Smooth muscle cell (in vitro differentiated cells): Measurements from ENCODE around the gene IGF1R. TPM values are rescaled to one million over a fixed set of nuclear protein-coding genes. Genes with fewer than 3 reads are reported as not detected.

Experiments used
- DNase-seq: peaks from one replicate; lab custom pipeline; 2025; ENCODE audit not compliant: unreplicated experiment; lab: John Stamatoyannopoulos, UW
- H2AFZ ChIP-seq: fragments of 200-600 bp; sonication (generic); 2 replicates; pipeline ENCODE4 v1.6.0; 2016; ENCODE audit warnings: antibody characterized with exemption, low read depth, mild to moderate bottlenecking
- H3F3A ChIP-seq: fragments of 200-600 bp; sonication (generic); 2 replicates; pipeline ENCODE4 v1.6.0; 2017; ENCODE audit warnings: antibody characterized with exemption, low read depth
- H3K27ac ChIP-seq: fragments of 200-600 bp; sonication (generic); 2 replicates; pipeline ENCODE4 v1.5.1; 2016; ENCODE audit warnings: low read depth, mild to moderate bottlenecking
- H3K27me3 ChIP-seq: fragments of 200-600 bp; sonication (generic); 2 replicates; pipeline ENCODE4 v1.6.1; 2016; ENCODE audit warnings: low read depth, mild to moderate bottlenecking
- H3K36me3 ChIP-seq: fragments of 200-600 bp; sonication (generic); 2 replicates; pipeline ENCODE4 v1.5.1; 2016; ENCODE audit warnings: low read depth
- H3K4me1 ChIP-seq: fragments of 200-600 bp; sonication (generic); 2 replicates; pipeline ENCODE4 v1.5.1; 2016; ENCODE audit warnings: low read depth
- H3K4me2 ChIP-seq: fragments of 200-600 bp; sonication (generic); 2 replicates; pipeline ENCODE4 v1.6.0; 2016; ENCODE audit warnings: mild to moderate bottlenecking
- H3K4me3 ChIP-seq: fragments of 200-600 bp; sonication (generic); 2 replicates; pipeline ENCODE4 v1.5.1; 2016; ENCODE audit warnings: mild to moderate bottlenecking
- H3K79me2 ChIP-seq: fragments of 200-600 bp; sonication (generic); 2 replicates; pipeline ENCODE4 v1.6.0; 2016; ENCODE audit warnings: low read depth, mild to moderate bottlenecking
- H3K9ac ChIP-seq: fragments of 200-600 bp; sonication (generic); 2 replicates; pipeline ENCODE4 v1.6.0; 2016; ENCODE audit warnings: low read depth
- H3K9me3 ChIP-seq: fragments of 200-600 bp; sonication (generic); replicated peaks from 2 replicates; pipeline ENCODE4 v1.5.1; 2016; ENCODE audit warnings: low read depth
- H4K20me1 ChIP-seq: fragments of 200-600 bp; sonication (generic); 2 replicates; pipeline ENCODE4 v1.6.0; 2016; ENCODE audit warnings: low read depth
- WGBS: methylation state at CpG from one replicate; pipeline ENCODE4 v1.1.7; 2016; ENCODE audit warnings: low lambda C conversion rate; 5-methylcytosine and 5-hydroxymethylcytosine counted together
- polyA plus RNA-seq: library from polyadenylated mRNA; unstranded; fragments of >200 nt; fragmentation: Nextera tagmentation; extraction: Ambion mirVana; gene quantifications from 2 replicates; pipeline ENCODE4 v1.2.1, GENCODE V29; 2016
- total RNA-seq: library from RNA; depleted of rRNA; stranded (reverse); fragments of >200 nt; gene quantifications from 2 replicates; pipeline ENCODE4 v1.2.3, GENCODE V29; 2014
- TF ChIP-seq, protein P1 (sequence below): fragments of 200-600 bp; sonication (generic); IDR thresholded peaks from 2 replicates; pipeline ENCODE4 v1.5.1; 2017; ENCODE audit warnings: borderline replicate concordance, mild to moderate bottlenecking, antibody characterized with exemption; ENCODE audit not compliant: insufficient read depth, poor library complexity, severe bottlenecking

IGF1R gene
- total and polyA plus RNA-seq, 2 experiments from 2014 or later = 14.0 to 70.2 TPM

DNA sequence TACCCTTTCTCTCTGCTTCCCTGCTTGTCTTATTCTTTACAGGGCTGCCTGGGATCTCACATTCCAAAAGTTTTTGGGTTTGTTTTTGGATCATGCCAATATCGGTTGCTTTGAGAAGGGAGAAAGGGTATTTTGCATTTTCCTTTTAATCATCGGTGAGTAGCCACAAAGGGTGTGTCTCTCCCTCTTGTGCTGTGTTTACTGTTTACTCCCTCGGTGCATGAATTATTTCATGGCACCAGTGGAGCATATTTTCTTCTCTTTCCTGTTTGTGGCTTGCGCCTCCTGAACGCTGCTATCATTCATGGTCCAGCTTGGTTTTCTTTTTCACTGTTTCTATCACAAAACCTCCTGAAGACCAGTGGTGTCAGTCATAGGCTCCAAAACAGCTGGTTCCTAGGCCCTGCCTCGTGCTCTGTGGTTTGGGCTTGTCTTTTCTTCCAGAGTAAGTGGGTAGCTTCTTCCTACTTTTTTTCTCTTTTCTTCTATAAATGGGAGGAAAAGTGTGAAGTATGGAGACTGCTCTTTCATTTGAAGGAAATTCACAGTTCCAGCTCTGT, 54.9 kb downstream of the IGF1R start:
- DNase-seq = no peak
- Histone ChIP-seq H3K79me2 (peaks cover 97% of the 10 kb centered on the region), H3K4me3 (no peak overlapping the region), H3K9ac (no peak overlapping the region), H3K27ac (no peak overlapping the region), H2AFZ (no peak overlapping the region), H4K20me1 (peaks cover 100% of the 10 kb centered on the region), H3K36me3 (no peaks in the 10 kb centered on the region), H3K27me3 (no peaks in the 10 kb centered on the region), H3F3A (no peaks in the 10 kb centered on the region), H3K4me1 (peaks cover 6% of the 10 kb centered on the region), H3K9me3 (no peaks in the 10 kb centered on the region), H3K4me2 (no peak overlapping the region)
- WGBS = 67% methylated on average over 6 of the region's 6 CpGs
- TF ChIP-seq, protein P1, sequence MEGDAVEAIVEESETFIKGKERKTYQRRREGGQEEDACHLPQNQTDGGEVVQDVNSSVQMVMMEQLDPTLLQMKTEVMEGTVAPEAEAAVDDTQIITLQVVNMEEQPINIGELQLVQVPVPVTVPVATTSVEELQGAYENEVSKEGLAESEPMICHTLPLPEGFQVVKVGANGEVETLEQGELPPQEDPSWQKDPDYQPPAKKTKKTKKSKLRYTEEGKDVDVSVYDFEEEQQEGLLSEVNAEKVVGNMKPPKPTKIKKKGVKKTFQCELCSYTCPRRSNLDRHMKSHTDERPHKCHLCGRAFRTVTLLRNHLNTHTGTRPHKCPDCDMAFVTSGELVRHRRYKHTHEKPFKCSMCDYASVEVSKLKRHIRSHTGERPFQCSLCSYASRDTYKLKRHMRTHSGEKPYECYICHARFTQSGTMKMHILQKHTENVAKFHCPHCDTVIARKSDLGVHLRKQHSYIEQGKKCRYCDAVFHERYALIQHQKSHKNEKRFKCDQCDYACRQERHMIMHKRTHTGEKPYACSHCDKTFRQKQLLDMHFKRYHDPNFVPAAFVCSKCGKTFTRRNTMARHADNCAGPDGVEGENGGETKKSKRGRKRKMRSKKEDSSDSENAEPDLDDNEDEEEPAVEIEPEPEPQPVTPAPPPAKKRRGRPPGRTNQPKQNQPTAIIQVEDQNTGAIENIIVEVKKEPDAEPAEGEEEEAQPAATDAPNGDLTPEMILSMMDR = no peak

DNA sequence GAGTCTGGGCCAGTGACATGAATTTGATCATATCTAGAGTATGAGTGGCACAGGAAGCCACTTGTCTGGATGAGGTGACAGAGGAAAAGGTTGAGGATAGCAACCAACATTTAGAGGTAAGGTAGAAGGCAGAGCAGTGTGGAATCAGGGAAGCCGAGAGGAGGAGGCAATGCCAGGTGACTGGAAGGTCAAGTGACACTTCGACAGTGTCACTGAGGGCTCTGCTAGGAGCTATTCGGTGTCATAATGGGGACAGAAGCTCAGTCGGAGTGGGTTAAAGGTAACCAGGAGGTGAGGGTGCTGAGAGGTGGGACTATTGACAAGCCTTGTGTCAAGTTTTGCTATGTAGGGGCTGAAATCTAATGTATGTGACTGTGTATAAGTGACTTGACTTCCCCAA, 56.7 kb downstream of the IGF1R start:
- WGBS = 96% methylated on average over 4 of the region's 4 CpGs
- H4K20me1 ChIP-seq = peaks cover 100% of the 10 kb centered on the region

DNA sequence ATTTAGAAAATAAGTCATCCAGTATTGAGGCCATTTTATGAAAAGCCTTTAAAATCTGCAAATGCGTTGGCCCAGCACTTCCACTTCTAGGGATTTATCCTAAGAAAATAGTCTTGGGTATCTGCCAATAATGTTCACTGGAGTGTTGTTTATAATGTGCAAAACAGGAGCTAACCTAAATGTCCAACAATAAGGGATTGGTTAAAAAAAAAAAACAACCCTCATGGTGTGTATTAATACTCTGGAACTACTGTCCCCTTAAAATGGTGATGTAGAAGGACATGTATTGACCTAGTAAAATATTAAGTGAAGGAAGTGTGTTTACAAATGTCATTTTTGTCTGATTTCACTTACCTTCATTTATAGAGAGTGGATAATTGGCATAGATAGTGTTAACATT, 58.0 kb downstream of the IGF1R start:
- no peak overlapping the region for H3K4me3 ChIP-seq
- WGBS = 81% methylated on average over 1 of the region's 1 CpG
- no peak overlapping the region for H3K9ac ChIP-seq
- TF ChIP-seq, protein P1 = no peak
- H3K4me2 ChIP-seq = no peak overlapping the region
- H3F3A ChIP-seq = no peaks in the 10 kb centered on the region
- no peaks in the 10 kb centered on the region for H3K27me3 ChIP-seq
- H4K20me1 ChIP-seq = peaks cover 96% of the 10 kb centered on the region
- H2AFZ ChIP-seq = no peak overlapping the region
- H3K9me3 ChIP-seq = no peaks in the 10 kb centered on the region
- H3K27ac ChIP-seq = no peak overlapping the region
- peaks cover 6% of the 10 kb centered on the region for H3K4me1 ChIP-seq
- H3K79me2 ChIP-seq = peaks cover 96% of the 10 kb centered on the region
- no peak for DNase-seq
- no peaks in the 10 kb centered on the region for H3K36me3 ChIP-seq

More for the DNA sequence above, 56.7 kb downstream of the IGF1R start:
- H3F3A ChIP-seq = no peaks in the 10 kb centered on the region
- no peak overlapping the region for H3K4me3 ChIP-seq
- H3K9me3 ChIP-seq = no peaks in the 10 kb centered on the region
- no peaks in the 10 kb centered on the region for H3K27me3 ChIP-seq
- no peaks in the 10 kb centered on the region for H3K36me3 ChIP-seq
- no peak overlapping the region for H2AFZ ChIP-seq
- H3K79me2 ChIP-seq = peaks cover 96% of the 10 kb centered on the region
- TF ChIP-seq, protein P1 = no peak
- peaks cover 6% of the 10 kb centered on the region for H3K4me1 ChIP-seq
- H3K9ac ChIP-seq = no peak overlapping the region
- no peak for DNase-seq
- no peak overlapping the region for H3K4me2 ChIP-seq
- no peak overlapping the region for H3K27ac ChIP-seq

DNA sequence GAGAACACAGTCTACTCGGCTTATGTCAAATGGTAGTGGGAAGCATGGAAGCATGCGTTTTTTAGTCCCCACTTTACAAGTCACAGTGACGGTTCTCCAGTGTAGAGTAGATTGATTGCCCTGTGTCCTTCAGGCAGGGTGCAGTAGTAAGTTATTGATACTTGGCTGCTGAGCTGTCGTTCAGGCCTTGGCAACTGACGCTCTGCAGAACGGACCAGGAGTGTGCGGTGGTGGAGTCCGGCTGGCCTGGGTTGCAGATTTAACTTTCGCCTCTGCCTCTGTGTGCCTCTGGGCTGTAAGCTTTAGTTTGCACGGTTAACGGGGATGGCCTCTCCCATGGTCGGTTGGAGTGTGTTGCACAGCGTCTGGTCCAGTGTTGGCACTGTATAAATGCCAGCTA, 58.6 kb downstream of the IGF1R start:
- no peak overlapping the region for H2AFZ ChIP-seq
- no peak overlapping the region for H3K9ac ChIP-seq
- H3K4me1 ChIP-seq = peaks cover 6% of the 10 kb centered on the region
- H3K4me2 ChIP-seq = no peak overlapping the region
- no peaks in the 10 kb centered on the region for H3K36me3 ChIP-seq
- WGBS = 83% methylated on average over 13 of the region's 13 CpGs
- H3K27me3 ChIP-seq = no peaks in the 10 kb centered on the region
- H3F3A ChIP-seq = no peaks in the 10 kb centered on the region
- H4K20me1 ChIP-seq = peaks cover 96% of the 10 kb centered on the region
- H3K79me2 ChIP-seq = peaks cover 96% of the 10 kb centered on the region
- DNase-seq = no peak
- no peak overlapping the region for H3K4me3 ChIP-seq
- H3K9me3 ChIP-seq = no peaks in the 10 kb centered on the region
- H3K27ac ChIP-seq = no peak overlapping the region
- TF ChIP-seq, protein P1 = no peak
